Measurements from ENCODE around the gene MRPS11.
"Not testable (repeated sequence)": the region's sequence is repeated elsewhere in the genome, so short reads cannot be mapped to it uniquely, and the experiment has no call there.

The MRPS11 gene

GRCh38 chr15:88469321-88469720 is 1.8 kb downstream of the MRPS11 start:
- H3K27me3 Mint-ChIP-seq (ENCODE audit: low read depth): no peaks in the 10 kb centered on the region
- H3K27ac Mint-ChIP-seq: no peak overlapping the region
- peaks cover 27% of the 10 kb centered on the region for H3K36me3 Mint-ChIP-seq (ENCODE audit: low read depth)

GRCh38 chr15:88470625-88471372 is 3.3 kb downstream of the MRPS11 start:
- H3K36me3 Mint-ChIP-seq (ENCODE audit: low read depth): peaks cover 21% of the 10 kb centered on the region
- H3K9me3 Mint-ChIP-seq: no peaks in the 10 kb centered on the region
- H3K27ac Mint-ChIP-seq: no peak overlapping the region
- no peak for DNase-seq (ENCODE audit: low spot score)
- peaks cover 21% of the 10 kb centered on the region for H3K4me1 Mint-ChIP-seq (ENCODE audit: low read depth)
- H3K27me3 Mint-ChIP-seq (ENCODE audit: low read depth): no peaks in the 10 kb centered on the region
- no peak overlapping the region for H3K4me3 Mint-ChIP-seq

More at GRCh38 chr15:88469321-88469720, 1.8 kb downstream of the MRPS11 start:
- no peak for DNase-seq (ENCODE audit: low spot score)
- H3K9me3 Mint-ChIP-seq: no peaks in the 10 kb centered on the region
- H3K4me1 Mint-ChIP-seq (ENCODE audit: low read depth): peaks cover 24% of the 10 kb centered on the region
- H3K4me3 Mint-ChIP-seq: no peak overlapping the region

- Mint-ChIP-seq H3K27me3 (ENCODE audit: low read depth) (no peaks in the 10 kb centered on the region), H3K27ac (no peak overlapping the region), H3K9me3 (no peaks in the 10 kb centered on the region), H3K36me3 (ENCODE audit: low read depth) (peaks cover 26% of the 10 kb centered on the region), H3K4me3 (no peak overlapping the region), H3K4me1 (ENCODE audit: low read depth) (peaks cover 11% of the 10 kb centered on the region)
- no peak for DNase-seq (ENCODE audit: low spot score)
Measured at GRCh38 chr15:88472225-88472624, 4.7 kb downstream of the MRPS11 start.

DNA sequence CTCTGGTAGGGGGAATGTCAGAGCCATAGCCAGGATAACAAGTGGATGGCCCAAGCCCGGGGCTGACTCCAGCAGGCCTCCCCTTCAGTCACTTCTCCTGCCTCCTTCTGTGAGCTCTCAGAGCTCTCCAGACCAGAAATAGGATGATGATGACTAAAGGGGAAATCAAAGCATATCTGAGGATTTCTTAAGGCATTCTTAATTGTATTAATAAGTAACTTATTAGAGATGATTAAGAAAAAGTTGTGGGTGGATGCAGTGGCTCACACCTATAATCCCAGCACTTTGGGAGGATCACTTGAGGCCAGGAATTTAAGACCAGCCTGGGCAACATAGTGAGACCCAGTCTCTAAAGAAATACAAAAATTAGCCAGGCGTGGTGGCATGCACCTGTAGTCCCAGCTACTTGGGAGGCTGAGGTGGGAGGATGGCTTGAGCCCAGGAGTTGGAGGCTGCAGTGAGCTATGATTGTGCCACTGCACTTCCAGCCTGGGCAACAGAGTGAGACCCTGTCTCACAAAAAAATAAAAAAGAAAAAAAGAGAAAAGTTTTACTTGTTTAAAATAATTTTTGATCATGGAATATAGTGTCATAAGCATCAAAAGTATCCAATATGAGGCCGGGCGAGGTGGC is 6.3 kb downstream of the MRPS11 start:
- not testable (repeated sequence) for H3K27ac Mint-ChIP-seq; H3K4me1 Mint-ChIP-seq (ENCODE audit: low read depth); H3K4me3 Mint-ChIP-seq; H3K27me3 Mint-ChIP-seq (ENCODE audit: low read depth); DNase-seq (ENCODE audit: low spot score); H3K9me3 Mint-ChIP-seq
- H3K36me3 Mint-ChIP-seq (ENCODE audit: low read depth): peaks cover 22% of the 10 kb centered on the region

- peaks cover 3% of the 10 kb centered on the region for H3K4me1 Mint-ChIP-seq (ENCODE audit: low read depth)
- no peaks in the 10 kb centered on the region for H3K27me3 Mint-ChIP-seq (ENCODE audit: low read depth)
- H3K9me3 Mint-ChIP-seq: no peaks in the 10 kb centered on the region
- H3K36me3 Mint-ChIP-seq (ENCODE audit: low read depth): peaks cover 22% of the 10 kb centered on the region
- no peak overlapping the region for H3K27ac Mint-ChIP-seq
- DNase-seq (ENCODE audit: low spot score): no peak
- no peak overlapping the region for H3K4me3 Mint-ChIP-seq
Measured at GRCh38 chr15:88476635-88477060, 9.1 kb downstream of the MRPS11 start.

DNA sequence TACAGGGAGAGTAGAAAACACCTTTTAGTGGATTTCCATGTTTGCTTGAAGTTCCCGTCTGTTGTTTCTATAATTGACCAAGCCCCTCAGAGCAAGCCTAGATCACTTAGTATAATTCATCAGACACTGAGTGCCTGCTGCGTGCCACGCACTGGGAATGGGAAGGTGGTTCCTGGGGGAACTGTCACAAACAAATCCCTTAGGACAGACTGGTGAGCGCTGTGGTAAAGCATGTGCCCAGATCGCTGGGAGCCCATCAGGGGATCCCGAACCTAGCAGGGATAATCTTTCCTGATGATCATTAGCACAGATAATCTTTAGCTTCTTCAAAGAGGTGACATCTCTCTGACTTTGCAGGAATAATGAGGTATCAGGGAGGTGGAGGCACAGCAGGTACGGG is 9.6 kb downstream of the MRPS11 start:
- peaks cover under 1% of the 10 kb centered on the region for H3K4me1 Mint-ChIP-seq (ENCODE audit: low read depth)
- H3K36me3 Mint-ChIP-seq (ENCODE audit: low read depth): peaks cover 20% of the 10 kb centered on the region
- no peak overlapping the region for H3K27ac Mint-ChIP-seq
- no peaks in the 10 kb centered on the region for H3K9me3 Mint-ChIP-seq
- no peaks in the 10 kb centered on the region for H3K27me3 Mint-ChIP-seq (ENCODE audit: low read depth)
- no peak overlapping the region for H3K4me3 Mint-ChIP-seq
- DNase-seq (ENCODE audit: low spot score): no peak

DNA sequence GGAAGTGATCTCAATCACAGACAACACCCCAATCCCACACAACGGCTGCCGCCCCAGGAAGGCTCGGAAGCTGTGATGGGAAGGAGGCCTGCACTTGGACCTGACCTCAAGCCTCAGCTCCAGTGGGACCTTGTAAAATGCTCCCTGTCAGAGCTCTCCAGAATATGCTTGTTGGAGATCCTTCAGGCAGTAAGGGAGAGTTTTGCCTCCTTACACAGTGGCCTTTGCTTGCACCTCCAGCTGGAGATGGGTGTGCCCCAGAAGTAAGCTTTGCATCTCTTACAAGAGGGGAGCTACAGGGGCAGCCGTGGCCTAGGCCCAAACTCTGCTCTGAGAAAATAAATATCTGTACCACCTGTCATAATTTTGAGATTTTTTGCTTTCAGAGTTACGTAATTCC is 10.4 kb downstream of the MRPS11 start:
- H3K4me3 Mint-ChIP-seq: no peak overlapping the region
- no peaks in the 10 kb centered on the region for H3K27me3 Mint-ChIP-seq (ENCODE audit: low read depth)
- H3K27ac Mint-ChIP-seq: no peak overlapping the region
- H3K9me3 Mint-ChIP-seq: no peaks in the 10 kb centered on the region
- H3K36me3 Mint-ChIP-seq (ENCODE audit: low read depth): peaks cover 16% of the 10 kb centered on the region
- H3K4me1 Mint-ChIP-seq (ENCODE audit: low read depth): no peaks in the 10 kb centered on the region
- DNase-seq (ENCODE audit: low spot score): no peak

GRCh38 chr15:88479169-88479568 is 11.7 kb downstream of the MRPS11 start:
- Mint-ChIP-seq H3K4me3 (no peak overlapping the region), H3K27me3 (ENCODE audit: low read depth) (no peaks in the 10 kb centered on the region), H3K4me1 (ENCODE audit: low read depth) (no peaks in the 10 kb centered on the region), H3K27ac (no peak overlapping the region), H3K9me3 (no peaks in the 10 kb centered on the region), H3K36me3 (ENCODE audit: low read depth) (peaks cover 12% of the 10 kb centered on the region)
- DNase-seq (ENCODE audit: low spot score): no peak

GRCh38 chr15:88480981-88481380 is 13.5 kb downstream of the MRPS11 start:
- Mint-ChIP-seq H3K27ac (no peak overlapping the region), H3K9me3 (no peaks in the 10 kb centered on the region), H3K4me3 (no peak overlapping the region), H3K4me1 (ENCODE audit: low read depth) (no peaks in the 10 kb centered on the region), H3K27me3 (ENCODE audit: low read depth) (no peaks in the 10 kb centered on the region), H3K36me3 (ENCODE audit: low read depth) (peaks cover 7% of the 10 kb centered on the region)
- DNase-seq (ENCODE audit: low spot score): no peak

DNA sequence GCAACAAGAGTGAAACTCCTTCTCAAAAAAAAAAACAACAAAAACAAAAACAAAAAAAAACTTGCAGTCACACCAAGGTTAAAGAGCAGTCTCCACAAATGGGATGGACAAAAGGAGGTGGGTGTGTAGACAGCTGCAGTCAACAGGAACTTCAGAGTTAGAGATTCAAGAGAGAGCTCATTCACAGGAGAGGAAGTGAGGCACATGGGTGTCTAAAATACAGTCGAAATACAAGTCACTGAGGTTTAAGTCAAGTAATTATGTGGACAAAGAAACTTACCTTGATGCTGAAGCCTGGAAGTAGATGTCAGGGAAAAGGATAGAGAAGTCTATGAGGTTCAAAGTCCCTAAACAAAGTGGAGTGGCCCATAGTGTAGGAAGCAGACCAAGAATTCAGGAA is 14.8 kb downstream of the MRPS11 start:
- no peaks in the 10 kb centered on the region for H3K27me3 Mint-ChIP-seq (ENCODE audit: low read depth)

GRCh38 chr15:88484682-88485331 is 17.3 kb downstream of the MRPS11 start:
- Mint-ChIP-seq H3K36me3 (ENCODE audit: low read depth) (no peaks in the 10 kb centered on the region), H3K4me1 (ENCODE audit: low read depth) (no peaks in the 10 kb centered on the region), H3K9me3 (no peaks in the 10 kb centered on the region), H3K27ac (no peak overlapping the region), H3K27me3 (ENCODE audit: low read depth) (no peaks in the 10 kb centered on the region), H3K4me3 (no peak overlapping the region)
- no peak for DNase-seq (ENCODE audit: low spot score)

More for the DNA sequence above, 14.8 kb downstream of the MRPS11 start:
- no peaks in the 10 kb centered on the region for H3K4me1 Mint-ChIP-seq (ENCODE audit: low read depth)
- no peak overlapping the region for H3K4me3 Mint-ChIP-seq
- no peak overlapping the region for H3K27ac Mint-ChIP-seq
- H3K9me3 Mint-ChIP-seq: no peaks in the 10 kb centered on the region
- peaks cover 3% of the 10 kb centered on the region for H3K36me3 Mint-ChIP-seq (ENCODE audit: low read depth)
- DNase-seq (ENCODE audit: low spot score): no peak

DNA sequence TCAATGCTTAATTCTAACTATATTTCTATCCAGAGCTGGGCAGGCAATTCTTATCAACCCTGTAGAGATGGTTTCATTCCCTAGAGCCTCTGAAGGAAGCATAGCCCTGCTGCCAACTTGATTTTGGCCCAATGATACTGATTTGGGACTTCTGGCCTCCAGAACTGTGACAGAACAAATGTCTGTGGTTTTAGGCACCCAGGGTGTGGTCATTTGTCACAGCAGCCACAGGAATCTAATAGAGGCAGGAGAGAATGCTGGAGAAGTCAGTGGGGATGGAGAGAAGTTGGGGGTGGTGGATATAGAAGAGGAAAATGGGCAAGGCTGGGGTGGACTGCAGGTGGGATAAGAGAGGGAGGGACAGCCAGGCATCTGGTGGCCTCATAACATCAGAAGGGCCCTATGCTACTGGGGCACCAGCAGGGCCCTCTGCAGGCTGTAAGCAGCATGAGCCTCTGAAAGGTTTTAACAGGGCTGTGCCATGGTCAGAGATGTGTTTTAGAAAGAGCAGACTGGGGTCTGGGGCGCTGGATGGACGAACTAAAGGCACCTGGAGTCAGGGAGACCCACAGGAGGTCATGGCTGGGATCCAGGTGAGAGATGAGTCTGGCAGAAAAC is 19.8 kb downstream of the MRPS11 start:
- Mint-ChIP-seq H3K4me3 (no peak overlapping the region), H3K27ac (no peak overlapping the region), H3K4me1 (ENCODE audit: low read depth) (no peaks in the 10 kb centered on the region), H3K27me3 (ENCODE audit: low read depth) (no peaks in the 10 kb centered on the region), H3K9me3 (no peaks in the 10 kb centered on the region), H3K36me3 (ENCODE audit: low read depth) (no peaks in the 10 kb centered on the region)
- DNase-seq (ENCODE audit: low spot score): no peak

- no peaks in the 10 kb centered on the region for H3K9me3 Mint-ChIP-seq
- H3K36me3 Mint-ChIP-seq (ENCODE audit: low read depth): no peaks in the 10 kb centered on the region
- no peak for DNase-seq (ENCODE audit: low spot score)
- H3K27ac Mint-ChIP-seq: no peak overlapping the region
- no peaks in the 10 kb centered on the region for H3K27me3 Mint-ChIP-seq (ENCODE audit: low read depth)
- H3K4me3 Mint-ChIP-seq: no peak overlapping the region
- no peaks in the 10 kb centered on the region for H3K4me1 Mint-ChIP-seq (ENCODE audit: low read depth)
Measured at GRCh38 chr15:88487796-88488523, 20.5 kb downstream of the MRPS11 start.

All from T-helper 2 cell treated with Interferon-gamma antibody and Interleukin-4, amounts not matched to agents 5 μg/mL and 100 μg/mL, for 36 hours (primary cell).